GM18951 (cell line): ENCODE results near the gene TEDC1.

Experiments used
- POLR2A ChIP-seq: IDR thresholded peaks from 4 replicates; pipeline ENCODE4 v1.6.1; 2011; ENCODE audit warnings: mild to moderate bottlenecking; ENCODE audit not compliant: insufficient read length, insufficient read depth; ENCODE audit errors: extremely low read depth
- in situ Hi-C: fragments of 300-500 bp; cut with MboI; formaldehyde crosslinking; loops from one replicate; pipeline ENCODE4 v1.12.0; 2022; ENCODE audit warnings: low sequenced_read_pairs, mixed read lengths, inconsistent platforms; ENCODE audit not compliant: unreplicated experiment

Gene TEDC1

DNA sequence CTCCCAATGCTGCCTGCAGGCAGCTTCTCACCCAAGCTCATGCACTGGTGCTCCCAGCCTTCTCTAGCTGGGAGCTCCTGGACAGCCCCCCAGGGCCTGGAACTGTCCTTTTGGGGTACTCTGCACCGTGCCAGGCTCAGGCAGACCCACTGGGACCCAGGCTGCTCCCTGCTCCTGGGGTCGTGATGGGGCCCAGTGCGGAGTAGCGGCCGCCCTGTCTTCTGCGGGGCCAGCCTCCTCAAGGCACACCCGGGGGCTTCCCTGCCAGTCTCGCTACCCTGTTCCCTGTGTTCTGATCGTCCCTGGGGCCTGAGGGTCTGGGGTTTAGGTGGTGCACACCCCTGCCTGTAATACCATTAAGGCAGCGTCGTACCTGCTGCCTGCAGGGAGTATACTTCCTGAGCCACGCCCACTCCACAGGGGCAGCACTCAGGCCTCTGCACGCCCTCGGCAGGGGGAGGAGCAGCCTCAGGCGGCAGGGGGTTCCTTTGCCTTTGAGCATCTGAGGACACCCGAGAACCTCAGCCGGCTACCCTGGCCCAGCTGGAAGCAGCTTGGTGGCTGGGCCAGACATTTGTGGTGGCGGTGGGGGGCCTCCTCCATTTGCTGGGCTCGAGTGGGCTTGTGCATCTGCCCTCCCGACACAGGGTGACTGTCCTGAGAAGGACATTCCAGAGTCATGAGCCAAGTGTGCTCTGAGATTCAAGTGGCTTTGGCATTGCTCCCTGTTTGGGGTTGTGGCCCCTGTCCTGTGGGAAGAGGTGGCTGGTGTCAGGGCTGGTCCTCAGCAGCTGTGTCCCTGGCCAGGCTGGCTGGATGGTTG, 25.6 kb upstream of the TEDC1 start:
- no peak for TF ChIP-seq POLR2A
- in situ Hi-C loops: no loop called here

DNA sequence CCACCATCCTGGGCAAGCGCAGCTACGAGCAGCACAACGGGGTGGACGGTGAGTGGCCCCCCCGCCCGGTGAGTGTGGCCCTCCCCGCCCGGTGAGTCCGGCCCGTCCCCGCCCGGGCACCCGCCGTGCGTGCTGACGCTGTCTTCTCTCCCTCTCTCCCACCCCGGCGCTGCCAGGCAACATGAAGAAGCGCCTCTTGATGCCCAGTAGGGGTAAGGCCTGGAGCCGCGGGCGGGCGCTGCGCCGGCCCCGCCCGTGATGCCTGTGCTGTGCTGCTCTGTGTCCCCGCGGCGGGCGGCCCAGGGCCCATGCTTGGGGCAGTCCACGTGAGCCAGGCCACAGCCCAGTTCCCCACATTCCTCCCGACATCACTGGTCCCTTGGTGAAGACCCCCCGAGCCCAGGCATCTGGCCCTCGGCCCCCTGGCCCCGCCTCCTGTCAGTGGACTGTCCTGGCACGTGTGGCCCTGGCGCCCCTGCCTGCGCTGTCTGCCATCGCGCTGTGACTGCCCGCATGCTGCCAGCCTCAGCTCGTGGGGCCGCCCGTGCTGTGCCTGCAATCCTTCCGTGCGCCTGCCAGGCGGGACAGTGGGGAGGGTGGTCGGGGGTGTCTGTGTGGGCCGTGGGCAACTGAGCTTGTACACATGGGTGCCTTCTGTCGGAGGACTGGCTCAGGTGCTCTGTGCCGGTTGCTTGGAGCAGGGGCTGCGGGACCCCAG, 24.4 kb upstream of the TEDC1 start:
- in situ Hi-C loops: no loop called here
- no peak for TF ChIP-seq POLR2A

DNA sequence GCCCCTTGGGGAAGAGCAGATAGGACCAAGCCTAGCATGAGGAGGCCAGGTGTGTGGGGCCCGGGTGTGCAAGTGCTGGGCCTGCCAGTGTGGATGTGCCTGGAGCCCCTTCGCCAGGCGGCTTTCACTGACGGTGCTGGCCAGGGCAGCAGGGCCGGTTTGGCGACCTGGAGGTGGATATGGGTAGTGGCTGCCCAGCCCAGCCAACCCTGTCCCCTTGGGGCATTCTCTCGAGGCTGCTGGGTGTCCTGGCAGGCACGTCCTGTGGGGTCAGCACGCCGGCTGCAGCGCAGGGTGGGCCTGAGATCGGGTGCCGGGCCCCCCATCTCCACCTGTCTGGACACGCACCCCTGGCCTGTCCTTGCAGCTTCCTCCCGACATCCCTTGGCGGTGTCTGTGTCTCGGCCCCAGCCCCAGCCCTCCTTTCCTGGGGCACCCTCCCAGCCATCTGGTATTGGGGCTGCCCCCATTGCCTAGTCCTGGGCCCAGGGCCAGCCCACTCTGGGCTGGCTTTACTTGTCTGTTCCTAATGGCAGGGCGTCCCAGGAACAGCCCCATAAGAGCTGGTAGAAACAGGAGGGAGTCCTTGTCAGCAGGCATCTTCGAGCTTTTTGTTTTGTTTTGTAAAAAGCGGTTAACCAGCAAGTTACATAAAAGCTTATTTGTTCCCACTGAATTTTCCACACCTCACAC, 23.7 kb upstream of the TEDC1 start:
- in situ Hi-C loops: no loop called here
- no peak for TF ChIP-seq POLR2A

DNA sequence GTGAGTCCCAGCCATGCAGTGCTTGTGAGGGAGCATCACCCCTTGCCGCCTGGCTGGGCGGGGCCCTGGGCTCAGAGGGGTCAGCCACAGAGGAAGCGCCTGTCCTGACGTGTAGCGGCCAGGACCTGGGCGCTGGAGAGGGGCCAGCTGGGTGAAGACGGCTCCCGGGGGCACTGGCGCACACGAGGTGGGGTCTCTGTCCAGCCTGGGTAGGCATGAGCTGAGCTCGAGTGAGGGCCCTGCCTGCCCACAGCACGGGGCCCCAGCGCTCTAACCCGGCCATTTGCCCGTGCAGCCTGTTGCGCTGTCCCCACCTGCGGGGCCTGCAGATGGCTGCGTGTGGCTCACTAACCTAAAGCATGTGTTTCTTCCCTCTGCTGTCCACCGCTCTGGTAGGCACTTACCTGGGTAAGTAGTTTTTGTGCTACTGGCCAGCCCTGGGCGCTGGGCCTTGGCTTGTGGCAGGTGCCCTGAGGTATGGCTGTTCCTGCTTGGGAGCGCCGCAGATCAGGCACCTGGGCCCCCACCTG, 23.0 kb upstream of the TEDC1 start:
- TF ChIP-seq POLR2A: no peak
- in situ Hi-C loops: no loop called here

GRCh38 chr14:105468621-105469241, 22.3 kb upstream of the TEDC1 start:
- in situ Hi-C loops: no loop called here
- no peak for TF ChIP-seq POLR2A

- in situ Hi-C loops: no loop called here
- TF ChIP-seq POLR2A: no peak
Observed at GRCh38 chr14:105469456-105470349, 21.3 kb upstream of the TEDC1 start.

- in situ Hi-C loops: no loop called here
- no peak for TF ChIP-seq POLR2A
Observed at GRCh38 chr14:105470350-105471296, 20.4 kb upstream of the TEDC1 start.

GRCh38 chr14:105471297-105471821, 19.7 kb upstream of the TEDC1 start:
- in situ Hi-C loops: no loop called here
- no peak for TF ChIP-seq POLR2A

GRCh38 chr14:105471823-105472485, 19.1 kb upstream of the TEDC1 start:
- no peak for TF ChIP-seq POLR2A
- in situ Hi-C loops: no loop called here

GRCh38 chr14:105472486-105472991, 18.5 kb upstream of the TEDC1 start:
- no peak for TF ChIP-seq POLR2A
- in situ Hi-C loops: no loop called here
